Osteocyte (in vitro differentiated cells): ENCODE data around the gene RABGAP1. TPM values are rescaled to one million over a fixed set of nuclear protein-coding genes. Genes with fewer than 3 reads are reported as not detected.

Experiments
- DNase-seq: peaks from one replicate; pipeline ENCODE4 v3.0.0; 2021; ENCODE audit warnings: mixed read lengths; ENCODE audit not compliant: unreplicated experiment; ENCODE audit errors: extremely low spot score
- H3K27ac Mint-ChIP-seq: one replicate; pipeline ENCODE4 v1.8.0; 2021; ENCODE audit warnings: mild to moderate bottlenecking, mixed read lengths; ENCODE audit not compliant: unreplicated experiment
- H3K27me3 Mint-ChIP-seq: one replicate; pipeline ENCODE4 v1.8.0; 2021; ENCODE audit warnings: mixed read lengths; ENCODE audit not compliant: unreplicated experiment
- H3K36me3 Mint-ChIP-seq: one replicate; pipeline ENCODE4 v1.8.0; 2021; ENCODE audit warnings: mixed read lengths; ENCODE audit not compliant: unreplicated experiment
- H3K4me1 Mint-ChIP-seq: one replicate; pipeline ENCODE4 v1.8.0; 2021; ENCODE audit warnings: mixed read lengths; ENCODE audit not compliant: unreplicated experiment
- H3K4me3 Mint-ChIP-seq: one replicate; pipeline ENCODE4 v1.8.0; 2021; ENCODE audit warnings: mild to moderate bottlenecking, moderate library complexity, mixed read lengths; ENCODE audit not compliant: unreplicated experiment
- H3K9me3 Mint-ChIP-seq: one replicate; pipeline ENCODE4 v1.8.0; 2021; ENCODE audit warnings: mixed read lengths; ENCODE audit not compliant: unreplicated experiment
- total RNA-seq: library from RNA; stranded (reverse); gene quantifications from 2 replicates; pipeline ENCODE4 v1.2.1, GENCODE V29; 2021
- TF ChIP-seq, protein P1 (sequence below): fragments of 200-600 bp; sonication (generic); IDR thresholded peaks from 2 replicates; pipeline ENCODE4 v1.5.0; 2021; ENCODE audit warnings: antibody characterized with exemption, mild to moderate bottlenecking, moderate library complexity

Gene RABGAP1
- total RNA-seq, 1 donor from 2014 or later: 88.4 TPM

DNA sequence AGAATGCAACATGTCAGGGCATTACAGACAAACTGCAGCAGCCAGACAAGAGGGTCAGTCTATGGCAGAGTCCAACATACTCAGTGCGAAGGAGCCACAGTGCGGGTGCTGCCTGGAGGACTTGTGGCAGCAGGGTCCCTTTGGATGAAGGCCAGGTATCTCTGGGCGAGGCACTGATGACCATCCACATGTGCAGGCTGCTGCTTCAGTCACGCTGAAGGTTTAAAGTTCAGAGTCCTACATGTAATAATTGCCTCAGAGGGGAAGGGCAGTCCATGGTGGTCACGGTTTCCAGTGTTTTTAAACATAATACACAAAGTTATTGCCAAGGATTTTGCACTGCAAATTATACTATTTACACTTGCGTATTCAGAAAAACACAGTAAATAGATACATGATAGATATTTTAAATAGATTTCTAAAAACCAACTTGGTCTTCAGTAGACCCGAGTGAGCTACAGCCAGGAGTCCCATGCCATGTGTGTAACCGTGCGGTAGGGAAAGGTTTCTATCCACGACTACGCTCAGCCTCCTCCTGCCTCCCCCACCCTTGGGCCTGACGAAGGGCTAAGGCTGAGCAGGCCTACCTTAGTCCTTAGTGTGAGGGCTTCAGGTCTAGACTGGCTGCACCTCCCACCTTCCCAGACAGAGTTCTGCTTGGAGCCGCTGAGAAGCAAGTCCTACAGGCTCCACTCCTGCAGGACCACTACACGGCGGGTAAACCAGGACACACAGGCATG lies 168.9 kb downstream of the RABGAP1 start:
- no peak overlapping the region for H3K27ac Mint-ChIP-seq
- TF ChIP-seq, protein P1, sequence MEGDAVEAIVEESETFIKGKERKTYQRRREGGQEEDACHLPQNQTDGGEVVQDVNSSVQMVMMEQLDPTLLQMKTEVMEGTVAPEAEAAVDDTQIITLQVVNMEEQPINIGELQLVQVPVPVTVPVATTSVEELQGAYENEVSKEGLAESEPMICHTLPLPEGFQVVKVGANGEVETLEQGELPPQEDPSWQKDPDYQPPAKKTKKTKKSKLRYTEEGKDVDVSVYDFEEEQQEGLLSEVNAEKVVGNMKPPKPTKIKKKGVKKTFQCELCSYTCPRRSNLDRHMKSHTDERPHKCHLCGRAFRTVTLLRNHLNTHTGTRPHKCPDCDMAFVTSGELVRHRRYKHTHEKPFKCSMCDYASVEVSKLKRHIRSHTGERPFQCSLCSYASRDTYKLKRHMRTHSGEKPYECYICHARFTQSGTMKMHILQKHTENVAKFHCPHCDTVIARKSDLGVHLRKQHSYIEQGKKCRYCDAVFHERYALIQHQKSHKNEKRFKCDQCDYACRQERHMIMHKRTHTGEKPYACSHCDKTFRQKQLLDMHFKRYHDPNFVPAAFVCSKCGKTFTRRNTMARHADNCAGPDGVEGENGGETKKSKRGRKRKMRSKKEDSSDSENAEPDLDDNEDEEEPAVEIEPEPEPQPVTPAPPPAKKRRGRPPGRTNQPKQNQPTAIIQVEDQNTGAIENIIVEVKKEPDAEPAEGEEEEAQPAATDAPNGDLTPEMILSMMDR: no peak
- no peak for DNase-seq
- H3K27me3 Mint-ChIP-seq: no peaks in the 10 kb centered on the region
- H3K36me3 Mint-ChIP-seq: peaks cover 40% of the 10 kb centered on the region
- no peaks in the 10 kb centered on the region for H3K4me1 Mint-ChIP-seq
- no peak overlapping the region for H3K4me3 Mint-ChIP-seq
- no peaks in the 10 kb centered on the region for H3K9me3 Mint-ChIP-seq

DNA sequence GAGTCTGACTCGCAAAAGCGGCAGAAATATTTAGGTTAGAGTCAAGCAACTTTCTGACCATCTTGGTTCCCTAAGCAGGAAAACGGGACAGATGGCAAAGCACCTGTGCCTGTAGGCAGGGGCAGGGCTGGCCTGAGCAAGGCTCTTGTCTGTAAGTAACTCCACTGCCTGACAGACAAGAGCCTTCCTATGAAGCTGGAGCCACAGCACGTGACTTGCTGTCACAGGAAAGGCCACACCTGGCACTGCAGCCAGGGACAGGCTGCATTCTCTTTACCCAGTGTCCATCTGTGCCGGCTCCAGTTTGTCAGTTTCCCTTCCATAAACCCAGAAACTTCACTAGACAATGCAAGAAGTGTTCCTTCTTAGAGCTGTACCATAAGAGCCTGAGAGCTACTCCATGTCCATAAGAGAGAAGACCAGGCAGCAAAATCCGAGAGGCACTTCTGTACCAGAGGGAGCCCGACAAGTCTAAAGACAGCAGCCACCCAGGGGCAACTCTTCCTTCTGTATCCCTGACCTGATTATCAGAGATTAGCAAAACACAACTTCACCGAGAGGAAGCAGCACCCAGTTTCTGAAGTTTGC lies 170.7 kb downstream of the RABGAP1 start:
- H3K27ac Mint-ChIP-seq: no peak overlapping the region
- peaks cover 26% of the 10 kb centered on the region for H3K36me3 Mint-ChIP-seq
- no peak overlapping the region for H3K4me3 Mint-ChIP-seq
- no peaks in the 10 kb centered on the region for H3K9me3 Mint-ChIP-seq
- no peaks in the 10 kb centered on the region for H3K4me1 Mint-ChIP-seq
- H3K27me3 Mint-ChIP-seq: no peaks in the 10 kb centered on the region
- DNase-seq: no peak
- TF ChIP-seq, protein P1: no peak

DNA sequence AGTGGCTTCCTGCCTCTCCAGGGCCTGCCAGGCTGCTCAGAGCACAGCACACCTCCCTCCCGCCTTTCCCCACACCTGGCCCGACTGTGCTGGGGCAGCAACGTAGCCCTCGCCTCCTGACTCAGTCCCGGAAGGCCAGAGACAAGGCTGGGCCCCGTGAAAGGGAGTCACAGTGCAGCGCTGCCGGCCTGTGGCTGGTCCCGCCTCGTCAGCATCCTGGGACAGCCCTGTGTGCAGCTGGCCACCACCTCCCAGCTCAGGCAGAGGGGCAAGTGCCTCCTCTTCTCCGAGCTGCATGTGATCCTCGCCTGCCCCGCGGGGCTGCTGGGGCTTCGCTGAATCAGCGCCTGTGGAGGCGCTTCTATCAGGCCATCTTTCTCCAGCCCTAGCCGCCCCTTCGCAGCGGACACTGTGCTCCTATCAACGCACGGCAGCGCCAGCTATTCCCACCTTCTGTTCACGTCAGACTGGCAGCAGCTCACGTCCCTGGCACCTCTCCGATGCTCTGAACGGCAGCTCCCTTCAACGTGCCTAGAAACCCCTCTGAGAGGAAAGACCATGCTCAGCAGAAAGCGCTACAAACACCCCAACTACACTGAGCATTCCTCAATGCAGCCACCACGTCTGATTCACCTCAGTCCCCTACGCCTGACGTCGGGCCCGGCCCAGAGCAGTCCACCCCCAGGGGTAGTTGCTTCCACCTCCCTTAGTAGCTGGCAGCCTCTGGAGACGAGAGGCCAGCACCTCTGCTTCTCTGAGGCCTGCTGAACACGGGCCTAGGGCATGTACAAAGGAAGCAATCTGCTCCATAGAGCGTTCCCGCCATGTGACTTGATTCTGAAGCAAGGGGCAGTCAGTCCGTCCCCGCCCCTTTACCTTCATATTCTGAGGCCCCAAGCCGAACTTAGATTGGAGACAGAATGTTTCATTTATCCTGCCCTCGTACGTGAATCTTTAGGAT lies 171.5 kb downstream of the RABGAP1 start:
- H3K9me3 Mint-ChIP-seq: no peaks in the 10 kb centered on the region
- H3K27me3 Mint-ChIP-seq: no peaks in the 10 kb centered on the region
- TF ChIP-seq, protein P1: no peak
- no peak overlapping the region for H3K27ac Mint-ChIP-seq
- H3K36me3 Mint-ChIP-seq: peaks cover 18% of the 10 kb centered on the region
- no peak overlapping the region for H3K4me3 Mint-ChIP-seq
- DNase-seq: no peak
- no peaks in the 10 kb centered on the region for H3K4me1 Mint-ChIP-seq

- H3K9me3 Mint-ChIP-seq: no peaks in the 10 kb centered on the region
- no peak overlapping the region for H3K27ac Mint-ChIP-seq
- TF ChIP-seq, protein P1: no peak
- H3K4me3 Mint-ChIP-seq: no peak overlapping the region
- DNase-seq: no peak
- H3K4me1 Mint-ChIP-seq: peaks cover 5% of the 10 kb centered on the region
- no peaks in the 10 kb centered on the region for H3K27me3 Mint-ChIP-seq
- peaks cover 12% of the 10 kb centered on the region for H3K36me3 Mint-ChIP-seq
These were observed 172.4 kb downstream of the RABGAP1 start for GRCh38 chr9:123113185-123113584.
